Neuronal stem cell (in vitro differentiated cells): ENCODE results near the gene PIK3R5.

Experiments
- DNase-seq: peaks from one replicate; pipeline ENCODE4 v3.0.0-alpha.2; 2013; ENCODE audit warnings: low spot score
- H2AFZ ChIP-seq: one replicate; pipeline ENCODE4 v1.6.1; 2013; ENCODE audit warnings: mild to moderate bottlenecking, low read length, inconsistent platforms
- H2AK5ac ChIP-seq: 2 replicates; pipeline ENCODE4 v1.6.1; 2013; ENCODE audit warnings: low read depth, mild to moderate bottlenecking, inconsistent platforms, low read length, moderate library complexity, mixed read lengths
- H2BK120ac ChIP-seq: 2 replicates; pipeline ENCODE4 v1.6.1; 2013; ENCODE audit warnings: low read depth, mild to moderate bottlenecking, inconsistent platforms, low read length, moderate library complexity, mixed read lengths
- H2BK12ac ChIP-seq: one replicate; pipeline ENCODE4 v1.6.1; 2013; ENCODE audit warnings: low read length, inconsistent platforms
- H2BK15ac ChIP-seq: 2 replicates; pipeline ENCODE4 v1.6.1; 2013; ENCODE audit warnings: mild to moderate bottlenecking, low read length, inconsistent platforms, mixed read lengths
- H2BK5ac ChIP-seq: one replicate; pipeline ENCODE4 v1.6.1; 2013; ENCODE audit warnings: inconsistent platforms, mild to moderate bottlenecking, low read length, moderate library complexity
- H3K14ac ChIP-seq: one replicate; pipeline ENCODE4 v1.6.1; 2013; ENCODE audit warnings: low read length, inconsistent platforms
- H3K18ac ChIP-seq: 2 replicates; pipeline ENCODE4 v1.6.1; 2013; ENCODE audit warnings: low read length, inconsistent platforms
- H3K23ac ChIP-seq: 2 replicates; pipeline ENCODE4 v1.6.1; 2013; ENCODE audit warnings: low read depth, mild to moderate bottlenecking, mixed read lengths, low read length, inconsistent platforms; ENCODE audit not compliant: poor library complexity
- H3K27ac ChIP-seq: replicated peaks from 3 replicates; pipeline ENCODE4 v1.5.1; 2013; ENCODE audit warnings: low read length, inconsistent platforms
- H3K27me3 ChIP-seq, 3 experiments: 2 replicates each; pipeline ENCODE4 v1.6.1; 2013; ENCODE audit warnings: low read length in 3 of 3, mild to moderate bottlenecking in 2 of 3, inconsistent platforms in 1 of 3, low read depth in 1 of 3, mixed read lengths in 1 of 3, moderate library complexity in 1 of 3; ENCODE audit not compliant: control insufficient read depth in 3 of 3, insufficient read depth in 3 of 3
- H3K36me3 ChIP-seq, 2 donors: replicated peaks in 1 of 2; 2 replicates each; pipeline ENCODE4 v1.6.1; 2013; ENCODE audit warnings: low read length in 2 of 2; ENCODE audit not compliant: control insufficient read depth in 2 of 2, insufficient read depth in 2 of 2
- H3K4ac ChIP-seq: 2 replicates; pipeline ENCODE4 v1.6.1; 2013; ENCODE audit warnings: inconsistent platforms, mild to moderate bottlenecking, low read length, moderate library complexity
- H3K4me1 ChIP-seq, 2 donors: 1 replicate in 1 of 2; 2 replicates in 1 of 2; pipeline ENCODE4 v1.6.1; 2013; ENCODE audit warnings: low read length in 2 of 2, low read depth in 1 of 2; ENCODE audit not compliant: control insufficient read depth in 2 of 2, insufficient read depth in 1 of 2
- H3K4me2 ChIP-seq: one replicate; pipeline ENCODE4 v1.6.1; 2013; ENCODE audit warnings: mild to moderate bottlenecking, low read length, inconsistent platforms; ENCODE audit not compliant: insufficient read depth, poor library complexity, severe bottlenecking
- H3K4me3 ChIP-seq, 2 donors: 2 replicates each; pipeline ENCODE4 v1.5.1; 2013; ENCODE audit warnings: low read length in 2 of 2, mild to moderate bottlenecking in 2 of 2, inconsistent platforms in 1 of 2, moderate library complexity in 1 of 2
- H3K79me1 ChIP-seq: one replicate; pipeline ENCODE4 v1.6.1; 2013; ENCODE audit warnings: low read depth, mild to moderate bottlenecking, inconsistent platforms, low read length, moderate library complexity
- H3K9ac ChIP-seq: one replicate; pipeline ENCODE4 v1.6.1; 2013; ENCODE audit warnings: mild to moderate bottlenecking, low read depth, low read length, inconsistent platforms; ENCODE audit not compliant: poor library complexity
- H3K9me3 ChIP-seq, 2 donors: replicated peaks in 1 of 2; 2 replicates each; pipeline versions ENCODE3 to v1.6.1; 2013; ENCODE audit warnings: low read length in 2 of 2, mild to moderate bottlenecking in 2 of 2, inconsistent platforms in 1 of 2, low read depth in 1 of 2, mixed read lengths in 1 of 2, moderate library complexity in 1 of 2; ENCODE audit not compliant: control insufficient read depth in 2 of 2, insufficient read depth in 1 of 2
- H4K8ac ChIP-seq: one replicate; pipeline ENCODE4 v1.6.1; 2013; ENCODE audit warnings: low read depth, mild to moderate bottlenecking, inconsistent platforms, low read length, moderate library complexity
- H4K91ac ChIP-seq: one replicate; pipeline ENCODE4 v1.6.1; 2013; ENCODE audit warnings: low read length, low read depth, mild to moderate bottlenecking, inconsistent platforms; ENCODE audit not compliant: poor library complexity
- WGBS, 2 donors: extraction: QIAGEN DNeasy Blood & Tissue Kit; methylation state at CpG; one replicate each; pipeline ENCODE4 v1.1.7; 2013; ENCODE audit warnings: missing lambda C conversion rate in 2 of 2, mixed read lengths in 1 of 2; ENCODE audit not compliant: insufficient read length in 2 of 2, insufficient replicate concordance in 1 of 2; ENCODE audit errors: extremely low coverage in 2 of 2; 5-methylcytosine and 5-hydroxymethylcytosine counted together

PIK3R5 gene

DNA sequence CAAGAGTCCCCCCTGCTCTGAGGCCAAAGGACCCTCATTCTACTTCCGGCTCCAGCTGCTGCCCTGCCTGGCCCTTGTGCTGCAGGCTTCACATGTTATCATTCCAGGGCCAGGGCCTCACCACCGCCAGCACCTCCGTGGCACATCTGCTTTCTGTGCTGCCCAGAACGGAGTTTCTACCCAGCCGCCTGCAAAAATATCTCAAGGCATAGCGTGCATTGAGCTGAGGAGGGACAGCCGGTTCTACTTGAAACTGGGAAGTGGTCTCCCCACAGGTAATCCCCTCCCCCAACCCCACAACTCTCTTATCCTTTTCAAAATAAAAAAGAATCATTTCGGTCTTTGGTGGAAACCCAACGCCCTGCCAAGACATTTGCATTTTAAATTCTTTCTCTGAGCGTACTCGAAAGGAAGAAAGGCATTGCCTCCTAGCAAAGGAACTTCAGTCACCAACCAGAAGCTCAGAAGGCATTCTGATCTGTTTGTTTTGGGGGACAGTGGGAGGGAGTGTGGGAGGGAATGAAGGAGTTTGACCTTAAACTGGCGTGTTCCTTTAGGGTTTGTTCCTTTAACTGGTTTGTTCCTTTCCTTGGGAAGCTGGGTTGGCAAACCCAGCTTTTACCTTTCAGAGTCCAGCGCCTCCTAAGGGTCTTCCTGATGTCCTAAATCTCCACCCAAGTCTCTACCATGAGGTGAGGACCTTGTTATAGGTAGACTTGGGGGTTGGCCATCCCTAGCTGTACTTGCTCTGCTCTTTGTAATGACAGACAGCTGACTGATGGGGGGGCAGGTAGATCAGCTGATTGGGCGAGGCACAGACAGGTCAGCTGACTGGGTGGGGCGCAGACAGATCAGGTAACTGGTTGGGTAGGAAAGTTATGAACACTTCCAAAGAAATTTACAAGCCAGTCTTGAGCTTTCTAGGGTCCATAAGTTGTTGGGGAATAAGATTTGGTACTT is 64.6 kb downstream of the PIK3R5 start:
- Histone ChIP-seq H3K27me3 (no peaks in the 10 kb centered on the region), H4K91ac (no peak overlapping the region), H2AK5ac (no peak overlapping the region), H2AFZ (peak overlapping the region; percentile 29), H2BK120ac (no peak overlapping the region), H2BK12ac (no peak overlapping the region), H3K9me3 (no peaks in the 10 kb centered on the region), H3K4me3 (no peak overlapping the region), H3K4me1 (no peaks in the 10 kb centered on the region), H3K23ac (no peak overlapping the region), H3K27ac (no peak overlapping the region), H4K8ac (no peak overlapping the region), H3K14ac (no peak overlapping the region), H3K79me1 (no peaks in the 10 kb centered on the region), H2BK15ac (no peak overlapping the region), H3K9ac (no peak overlapping the region), H3K4me2 (no peak overlapping the region), H3K18ac (no peak overlapping the region), H2BK5ac (no peak overlapping the region), H3K4ac (no peak overlapping the region), H3K36me3 (no peaks in the 10 kb centered on the region)
- no peak for DNase-seq
- WGBS, 2 donors, result no CpG with 5 or more reads among the region's 15 CpGs

DNA sequence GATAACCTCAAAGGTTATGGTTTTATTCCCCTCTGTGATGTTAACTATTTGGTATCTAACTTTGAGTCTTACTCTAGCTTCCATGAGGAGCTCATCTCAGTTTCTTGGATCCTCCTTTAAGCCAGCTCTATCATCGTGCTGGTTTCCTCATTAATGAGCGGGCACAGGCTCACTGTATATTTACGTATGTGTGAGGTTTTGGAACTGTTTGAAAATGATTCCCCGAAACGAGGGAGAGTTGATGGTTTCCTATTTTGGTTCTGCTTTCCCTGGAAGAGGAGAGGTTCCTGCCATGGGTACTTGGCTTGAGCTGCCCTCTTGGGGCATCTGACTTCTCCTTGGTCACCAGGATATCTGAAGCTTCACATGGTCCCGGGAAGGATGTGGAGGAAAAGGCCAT is 65.3 kb downstream of the PIK3R5 start:
- DNase-seq, result no peak
- Histone ChIP-seq H3K23ac (no peak overlapping the region), H3K27me3 (no peaks in the 10 kb centered on the region), H3K36me3 (no peaks in the 10 kb centered on the region), H4K8ac (no peak overlapping the region), H3K14ac (no peak overlapping the region), H2BK5ac (no peak overlapping the region), H3K4me2 (no peak overlapping the region), H2AK5ac (no peak overlapping the region), H2BK12ac (no peak overlapping the region), H3K79me1 (no peaks in the 10 kb centered on the region), H3K4me3 (no peak overlapping the region), H3K18ac (no peak overlapping the region), H3K9me3 (no peaks in the 10 kb centered on the region), H3K9ac (no peak overlapping the region), H3K4me1 (no peaks in the 10 kb centered on the region), H2AFZ (peak overlapping the region; percentile 29), H3K27ac (no peak overlapping the region), H2BK120ac (no peak overlapping the region), H2BK15ac (no peak overlapping the region), H3K4ac (no peak overlapping the region), H4K91ac (no peak overlapping the region)
- no CpG with 5 or more reads among the region's 6 CpGs for WGBS, 2 donors

DNA sequence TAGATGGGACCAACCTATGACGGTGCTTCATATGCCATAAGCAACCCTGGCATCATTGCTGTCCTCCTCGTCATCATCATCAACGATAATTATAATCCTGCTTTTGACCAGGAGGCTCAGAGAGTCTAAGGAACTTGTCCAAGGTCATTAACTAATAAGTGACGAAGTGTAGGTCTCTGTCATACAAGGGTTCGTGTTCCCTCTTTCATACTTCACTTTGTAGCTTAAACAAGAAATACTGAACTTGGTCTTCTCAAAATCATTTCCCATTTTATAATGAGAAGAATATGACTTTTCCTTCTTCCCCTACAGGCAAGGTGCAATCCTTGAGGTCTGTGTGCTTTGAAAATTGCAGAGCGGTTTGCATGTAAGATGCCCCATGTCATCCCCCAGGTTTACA is 66.9 kb downstream of the PIK3R5 start:
- Histone ChIP-seq H2BK5ac (no peak overlapping the region), H3K27me3 (peaks cover 0 to 3% (median 0%) of the 10 kb centered on the region in 3 experiments)

DNA sequence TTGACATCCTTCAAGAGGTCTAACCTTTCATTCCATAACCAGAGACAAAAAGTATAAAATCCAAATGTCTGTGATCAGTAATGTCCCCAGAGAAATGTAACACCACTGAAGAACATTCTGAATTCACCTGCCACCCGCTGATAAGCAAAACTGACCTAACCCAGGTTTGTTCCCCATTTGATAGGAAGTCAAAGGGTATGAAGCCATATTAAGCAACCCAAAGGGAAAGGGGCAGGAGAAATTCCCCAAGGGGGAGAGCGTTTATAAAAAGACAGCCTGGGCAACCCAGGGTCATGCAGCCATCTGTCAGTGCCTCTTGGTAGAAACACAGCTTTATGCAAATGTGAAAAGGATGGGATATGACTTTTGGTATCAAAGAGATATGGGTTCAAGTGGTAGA is 67.4 kb downstream of the PIK3R5 start:
- no peak overlapping the region for H3K27ac ChIP-seq
- DNase-seq, result no peak
- no peaks in the 10 kb centered on the region for H3K9me3 ChIP-seq
- no peak overlapping the region for H3K14ac ChIP-seq
- no peak overlapping the region for H3K4ac ChIP-seq
- no peaks in the 10 kb centered on the region for H3K79me1 ChIP-seq
- H3K4me1 ChIP-seq, result peaks cover 1 to 13% of the 10 kb centered on the region in 2 donors
- H4K8ac ChIP-seq, result no peak overlapping the region
- H3K36me3 ChIP-seq, result no peaks in the 10 kb centered on the region
- no peak overlapping the region for H3K23ac ChIP-seq
- no peak overlapping the region for H2AK5ac ChIP-seq
- no peak overlapping the region for H3K4me3 ChIP-seq
- WGBS, 2 donors, result no CpG with 5 or more reads among the region's 2 CpGs
- H3K4me2 ChIP-seq, result no peak overlapping the region
- H3K9ac ChIP-seq, result no peak overlapping the region
- H2BK12ac ChIP-seq, result no peak overlapping the region
- H2AFZ ChIP-seq, result no peak overlapping the region
- H2BK15ac ChIP-seq, result no peak overlapping the region
- no peak overlapping the region for H3K18ac ChIP-seq
- peaks cover 0 to 3% (median 0%) of the 10 kb centered on the region in 3 experiments for H3K27me3 ChIP-seq
- no peak overlapping the region for H2BK120ac ChIP-seq
- no peak overlapping the region for H4K91ac ChIP-seq
- H2BK5ac ChIP-seq, result no peak overlapping the region

More for the DNA sequence above, 66.9 kb downstream of the PIK3R5 start:
- H2BK12ac ChIP-seq, result no peak overlapping the region
- H4K8ac ChIP-seq, result no peak overlapping the region
- H3K79me1 ChIP-seq, result no peaks in the 10 kb centered on the region
- no peak for DNase-seq
- no peak overlapping the region for H3K9ac ChIP-seq
- no peak overlapping the region for H2AK5ac ChIP-seq
- H3K36me3 ChIP-seq, result no peaks in the 10 kb centered on the region
- peaks cover 1 to 10% of the 10 kb centered on the region in 2 donors for H3K4me1 ChIP-seq
- H3K4me3 ChIP-seq, result no peak overlapping the region
- H3K23ac ChIP-seq, result no peak overlapping the region
- no peak overlapping the region for H3K27ac ChIP-seq
- H3K9me3 ChIP-seq, result no peaks in the 10 kb centered on the region
- H4K91ac ChIP-seq, result no peak overlapping the region
- no peak overlapping the region for H3K4me2 ChIP-seq
- WGBS, 2 donors, result no CpG with 5 or more reads among the region's 6 CpGs
- no peak overlapping the region for H2BK120ac ChIP-seq
- H3K14ac ChIP-seq, result no peak overlapping the region
- no peak overlapping the region for H2AFZ ChIP-seq
- no peak overlapping the region for H2BK15ac ChIP-seq
- H3K18ac ChIP-seq, result no peak overlapping the region
- H3K4ac ChIP-seq, result no peak overlapping the region
